PC-3 (cell line): ENCODE results near the gene TSPAN2. TPM values are rescaled to one million over a fixed set of nuclear protein-coding genes. Genes with fewer than 3 reads are reported as not detected.
A peak's percentile ranks its signal among the peaks of the same experiment; 100 is the strongest.

Experiments used
- ATAC-seq: fragments of 200-7000 bp; cut with Tn5 transposase; 2 replicates; pipeline ENCODE4 v1.9.1; 2020; ENCODE audit warnings: mild to moderate bottlenecking, moderate library complexity
- BruUV-seq: library from RNA; stranded (reverse); fragments of 400-500 nt; replicated peaks from 2 replicates; lab custom pipeline; 2021; lab: Mats Ljungman, UMichigan
- CTCF ChIA-PET: fragments of 300-600 bp; sonication (Branson Sonifier 250); formaldehyde crosslinking; loops from one replicate; lab custom pipeline; 2022; ENCODE audit warnings: antibody characterized with exemption; lab: Charles Lee
- POLR2A ChIA-PET: fragments of 300-600 bp; sonication (Branson Sonifier 250); formaldehyde crosslinking; loops from one replicate; lab custom pipeline; 2022; ENCODE audit warnings: antibody characterized with exemption; ENCODE audit not compliant: unreplicated experiment; lab: Charles Lee
- DNase-seq: peaks from one replicate; pipeline ENCODE4 v3.0.0-alpha.2; 2015
- H2AFZ ChIP-seq: fragments of 300-600 bp; sonication (generic); 2 replicates; pipeline ENCODE4 v1.6.0; 2016; ENCODE audit warnings: antibody characterized with exemption, low read length
- H3F3A ChIP-seq: fragments of 300-600 bp; sonication (generic); one replicate; pipeline ENCODE4 v1.6.0; 2017; ENCODE audit warnings: antibody characterized with exemption, low read length, control low read depth, mild to moderate bottlenecking; ENCODE audit not compliant: unreplicated experiment
- H3K27ac ChIP-seq: fragments of 300-600 bp; sonication (generic); 2 replicates; pipeline ENCODE4 v1.5.1; 2016; ENCODE audit warnings: mild to moderate bottlenecking, low read length
- H3K27me3 ChIP-seq: fragments of 300-600 bp; sonication (generic); 2 replicates; pipeline ENCODE4 v1.6.1; 2016; ENCODE audit warnings: low read length, mixed read lengths
- H3K36me3 ChIP-seq: fragments of 300-600 bp; sonication (generic); 2 replicates; pipeline ENCODE4 v1.6.1; 2016; ENCODE audit warnings: low read depth, mixed run types, low read length, mixed read lengths
- H3K4me1 ChIP-seq: fragments of 300-600 bp; sonication (generic); 2 replicates; pipeline ENCODE4 v1.5.1; 2016; ENCODE audit warnings: low read length; ENCODE audit not compliant: insufficient read depth
- H3K4me2 ChIP-seq: fragments of 300-600 bp; sonication (generic); 2 replicates; pipeline ENCODE4 v1.6.0; 2016; ENCODE audit warnings: low read length
- H3K4me3 ChIP-seq: fragments of 300-600 bp; sonication (generic); 2 replicates; pipeline ENCODE4 v1.5.1; 2016; ENCODE audit warnings: mild to moderate bottlenecking, low read length, mixed read lengths
- H3K79me2 ChIP-seq: fragments of 300-600 bp; sonication (generic); 2 replicates; pipeline ENCODE4 v1.6.1; 2017; ENCODE audit warnings: low read length, mixed read lengths
- H3K9ac ChIP-seq: fragments of 300-600 bp; sonication (generic); 2 replicates; pipeline ENCODE4 v1.6.0; 2016; ENCODE audit warnings: mild to moderate bottlenecking, low read length
- H3K9me2 ChIP-seq: fragments of 300-600 bp; sonication (generic); replicated peaks from 2 replicates; pipeline ENCODE4 v1.6.1; 2016; ENCODE audit warnings: mixed run types, low read length, mixed read lengths
- H3K9me3 ChIP-seq: fragments of 300-600 bp; sonication (generic); 2 replicates; pipeline ENCODE4 v1.6.1; 2016; ENCODE audit warnings: low read length, mixed read lengths
- H4K20me1 ChIP-seq: fragments of 300-600 bp; sonication (generic); 2 replicates; pipeline ENCODE4 v1.6.1; 2016; ENCODE audit warnings: low read length, mixed read lengths
- EZH2 ChIP-seq: fragments of 300-600 bp; sonication (generic); IDR thresholded peaks from one replicate; pipeline ENCODE4 v1.6.1; 2017; ENCODE audit warnings: antibody characterized with exemption, mild to moderate bottlenecking, low read length; ENCODE audit not compliant: unreplicated experiment
- EZH2phosphoT487 ChIP-seq: fragments of 300-600 bp; sonication (generic); IDR thresholded peaks from 2 replicates; pipeline ENCODE4 v1.6.1; 2018; ENCODE audit warnings: mild to moderate bottlenecking, antibody characterized with exemption, low read length, borderline replicate concordance
- intact Hi-C: fragments of 100-400 bp; cut with micrococcal nuclease; formaldehyde crosslinking; loops from 2 replicates; pipeline ENCODE4 v1.9.0; 2023
- total RNA-seq: library from RNA; depleted of rRNA; stranded (reverse); fragments of >200 nt; gene quantifications from 2 replicates; pipeline ENCODE4 v1.2.3, GENCODE V29; 2014
- TF ChIP-seq, protein P1 (sequence below): fragments of 300-600 bp; sonication (generic); conservative IDR thresholded peaks from 2 replicates; pipeline ENCODE4 v1.5.1; 2017; ENCODE audit warnings: antibody characterized with exemption, low read depth, mild to moderate bottlenecking, low read length

Gene TSPAN2
- total RNA-seq, 1 experiment from 2014 or later = 1.7 TPM

DNA sequence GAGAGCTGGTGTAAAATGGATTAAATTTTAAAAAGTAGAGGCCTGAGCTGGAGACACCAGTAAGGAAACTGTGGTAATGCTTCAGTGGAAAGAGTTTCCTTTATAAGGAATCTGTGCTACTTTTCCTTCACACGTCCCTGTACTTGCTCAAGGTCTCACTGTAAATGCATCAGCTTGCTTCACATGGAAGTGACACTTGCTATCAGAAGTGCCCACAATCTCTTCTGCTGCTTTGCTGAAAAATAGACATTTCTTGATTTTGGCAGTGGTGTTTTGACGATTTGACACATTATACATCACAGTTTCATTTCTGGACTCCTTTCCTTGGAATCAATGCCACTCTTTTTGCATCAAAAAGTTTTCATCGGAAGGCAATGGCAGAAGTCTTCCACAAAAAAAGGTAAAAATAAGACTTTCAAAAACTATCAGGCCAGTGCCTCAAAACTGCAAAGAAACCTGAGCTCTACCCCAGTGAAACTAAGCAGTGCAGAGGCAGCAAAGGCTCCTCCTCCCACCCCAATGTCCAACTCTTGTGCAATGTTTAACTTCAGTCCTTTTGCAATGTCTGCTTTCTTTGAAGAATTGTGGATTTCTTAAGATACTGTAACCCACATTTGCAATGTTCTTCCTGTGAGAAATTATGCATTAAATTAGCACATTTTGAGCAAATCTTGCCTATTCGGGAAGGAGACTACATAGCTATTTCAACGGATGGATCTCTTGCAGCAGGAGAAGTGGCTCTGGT, 18.4 kb upstream of the TSPAN2 start:
- intact Hi-C loops = no loop called here
- no peaks in the 10 kb centered on the region for H3K9me2 ChIP-seq
- ChIA-PET POLR2A (no interaction called here), CTCF (no interaction called here)
- H3K4me2 ChIP-seq = no peak overlapping the region
- H3K79me2 ChIP-seq = no peaks in the 10 kb centered on the region
- no peak overlapping the region for H3K4me3 ChIP-seq
- TF ChIP-seq, protein P1, sequence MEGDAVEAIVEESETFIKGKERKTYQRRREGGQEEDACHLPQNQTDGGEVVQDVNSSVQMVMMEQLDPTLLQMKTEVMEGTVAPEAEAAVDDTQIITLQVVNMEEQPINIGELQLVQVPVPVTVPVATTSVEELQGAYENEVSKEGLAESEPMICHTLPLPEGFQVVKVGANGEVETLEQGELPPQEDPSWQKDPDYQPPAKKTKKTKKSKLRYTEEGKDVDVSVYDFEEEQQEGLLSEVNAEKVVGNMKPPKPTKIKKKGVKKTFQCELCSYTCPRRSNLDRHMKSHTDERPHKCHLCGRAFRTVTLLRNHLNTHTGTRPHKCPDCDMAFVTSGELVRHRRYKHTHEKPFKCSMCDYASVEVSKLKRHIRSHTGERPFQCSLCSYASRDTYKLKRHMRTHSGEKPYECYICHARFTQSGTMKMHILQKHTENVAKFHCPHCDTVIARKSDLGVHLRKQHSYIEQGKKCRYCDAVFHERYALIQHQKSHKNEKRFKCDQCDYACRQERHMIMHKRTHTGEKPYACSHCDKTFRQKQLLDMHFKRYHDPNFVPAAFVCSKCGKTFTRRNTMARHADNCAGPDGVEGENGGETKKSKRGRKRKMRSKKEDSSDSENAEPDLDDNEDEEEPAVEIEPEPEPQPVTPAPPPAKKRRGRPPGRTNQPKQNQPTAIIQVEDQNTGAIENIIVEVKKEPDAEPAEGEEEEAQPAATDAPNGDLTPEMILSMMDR = no peak
- no peak for TF ChIP-seq EZH2
- TF ChIP-seq EZH2phosphoT487 = no peak
- no peaks in the 10 kb centered on the region for H3F3A ChIP-seq
- H3K36me3 ChIP-seq = no peaks in the 10 kb centered on the region
- H3K9me3 ChIP-seq = no peaks in the 10 kb centered on the region
- ATAC-seq (no peak), DNase-seq (no peak)
- no peak overlapping the region for H2AFZ ChIP-seq
- H3K27ac ChIP-seq = no peak overlapping the region
- no peak overlapping the region for H3K9ac ChIP-seq
- BruUV-seq = no TSS peak
- H3K27me3 ChIP-seq = no peaks in the 10 kb centered on the region
- no peaks in the 10 kb centered on the region for H3K4me1 ChIP-seq
- H4K20me1 ChIP-seq = no peaks in the 10 kb centered on the region

DNA sequence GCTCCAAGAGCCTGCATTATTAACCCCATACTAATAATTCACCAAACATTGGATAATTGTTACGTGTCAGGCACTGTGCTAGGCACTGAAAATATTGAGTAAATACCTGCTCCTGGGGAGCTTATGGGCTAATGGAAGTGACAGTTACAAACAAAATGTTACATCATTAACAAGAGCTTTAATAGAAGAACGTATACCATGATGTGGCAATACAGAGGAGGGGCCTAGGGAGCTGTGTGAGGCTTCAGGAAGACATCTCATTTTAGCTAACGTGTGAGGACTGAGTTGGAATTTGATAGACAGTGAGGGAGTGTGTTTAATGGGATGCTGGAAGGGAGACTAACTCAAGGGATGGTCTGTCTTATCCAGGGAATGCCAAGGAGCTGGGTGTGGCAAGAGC, 16.5 kb upstream of the TSPAN2 start:
- no TSS peak for BruUV-seq
- intact Hi-C loops = no loop called here
- ChIA-PET CTCF (no interaction called here), POLR2A (no interaction called here)
- H3F3A ChIP-seq = no peaks in the 10 kb centered on the region
- no peak overlapping the region for H3K4me3 ChIP-seq
- H4K20me1 ChIP-seq = no peaks in the 10 kb centered on the region
- no peaks in the 10 kb centered on the region for H3K9me3 ChIP-seq
- H3K9ac ChIP-seq = no peak overlapping the region
- H2AFZ ChIP-seq = no peak overlapping the region
- no peak overlapping the region for H3K4me2 ChIP-seq
- no peaks in the 10 kb centered on the region for H3K79me2 ChIP-seq
- H3K4me1 ChIP-seq = no peaks in the 10 kb centered on the region
- H3K27me3 ChIP-seq = no peaks in the 10 kb centered on the region
- no peak overlapping the region for H3K27ac ChIP-seq
- H3K36me3 ChIP-seq = no peaks in the 10 kb centered on the region
- TF ChIP-seq EZH2 = no peak
- DNase-seq = no peak
- ATAC-seq = no peak
- H3K9me2 ChIP-seq = no peaks in the 10 kb centered on the region

DNA sequence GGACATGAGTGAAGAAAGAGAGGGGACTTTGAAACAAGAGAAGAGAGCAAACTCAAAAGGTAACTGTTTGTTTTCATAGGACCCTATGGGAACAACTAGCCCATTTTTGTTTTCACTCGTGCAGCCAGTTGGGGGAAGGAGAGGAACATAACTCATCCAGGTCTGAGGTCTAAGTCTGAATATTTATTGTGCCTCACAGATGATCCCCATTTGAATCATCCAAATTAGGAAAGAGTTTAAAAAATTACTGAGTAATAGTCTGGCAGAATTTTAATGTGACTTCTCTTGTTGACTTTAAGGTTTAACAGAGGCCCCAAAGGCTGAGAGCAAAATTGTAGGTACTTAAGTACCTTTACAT, 10.4 kb upstream of the TSPAN2 start:
- Histone ChIP-seq H3K27me3 (no peaks in the 10 kb centered on the region), H3K79me2 (no peaks in the 10 kb centered on the region), H3K4me2 (peak overlapping the region; percentile 92), H3K36me3 (no peaks in the 10 kb centered on the region), H3K4me1 (peaks cover 18% of the 10 kb centered on the region), H4K20me1 (no peaks in the 10 kb centered on the region), H3F3A (peaks cover 5% of the 10 kb centered on the region), H2AFZ (peak overlapping the region; percentile 80), H3K9me3 (no peaks in the 10 kb centered on the region), H3K4me3 (peak overlapping the region; percentile 73), H3K9me2 (no peaks in the 10 kb centered on the region), H3K9ac (peak overlapping the region; percentile 75), H3K27ac (peak overlapping the region; percentile 93)
- DNase-seq (peak; percentile 89), ATAC-seq (peak; percentile 86)
- intact Hi-C loops = no loop called here
- ChIA-PET CTCF (no interaction called here), POLR2A (interaction anchor here (0.7 kb wide), 1 partner anchor 10 kb away, joined by 4 read pairs; no protein-coding TSS in a partner anchor)
- BruUV-seq = TSS peak; percentile 77
- TF ChIP-seq EZH2 (no peak), EZH2phosphoT487 (no peak)
- TF ChIP-seq, protein P1 = no peak
